ENCODE measurements around the gene GFAP.

Gene GFAP

DNA sequence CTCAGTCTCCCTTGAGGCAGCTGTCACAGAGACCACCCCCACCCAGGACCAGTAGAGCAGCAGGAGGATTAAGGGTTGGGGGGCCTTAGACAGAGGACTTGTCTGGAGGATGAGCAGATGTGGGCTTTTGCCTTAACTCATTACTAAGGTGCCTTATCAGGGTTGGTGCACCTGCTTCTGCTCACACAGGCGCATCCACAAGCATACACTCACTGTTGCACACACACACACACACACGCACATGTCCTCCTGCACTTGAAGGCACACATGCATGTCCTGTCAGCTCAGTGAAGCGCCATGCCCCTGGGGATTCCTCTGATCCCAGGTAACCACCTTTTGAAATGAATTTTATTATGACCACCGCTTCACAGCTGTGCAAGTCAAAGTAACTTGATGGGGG lies 1.2 kb downstream of the GFAP start:
- DNase-seq (ENCODE audit: low read depth in 2 of 2) = no peak

DNA sequence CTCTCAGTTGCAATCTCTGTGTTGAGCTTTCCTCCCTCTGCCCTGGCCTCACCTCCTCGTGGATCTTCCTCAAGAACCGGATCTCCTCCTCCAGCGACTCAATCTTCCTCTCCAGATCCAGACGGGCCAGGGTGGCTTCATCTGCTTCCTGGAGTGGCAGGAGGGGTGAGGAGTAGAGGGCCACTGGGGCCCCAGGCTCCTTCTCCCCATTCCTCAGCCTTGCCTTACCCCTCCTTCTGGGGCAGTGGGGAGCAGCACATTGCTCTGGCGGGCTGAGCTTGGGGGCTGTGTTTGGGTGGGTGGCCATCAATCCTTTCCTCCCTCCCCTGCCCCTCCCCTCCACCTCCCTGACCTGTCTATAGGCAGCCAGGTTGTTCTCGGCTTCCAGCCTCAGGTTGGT lies 1.6 kb downstream of the GFAP start:
- DNase-seq (ENCODE audit: low read depth in 2 of 2) = no peak

DNA sequence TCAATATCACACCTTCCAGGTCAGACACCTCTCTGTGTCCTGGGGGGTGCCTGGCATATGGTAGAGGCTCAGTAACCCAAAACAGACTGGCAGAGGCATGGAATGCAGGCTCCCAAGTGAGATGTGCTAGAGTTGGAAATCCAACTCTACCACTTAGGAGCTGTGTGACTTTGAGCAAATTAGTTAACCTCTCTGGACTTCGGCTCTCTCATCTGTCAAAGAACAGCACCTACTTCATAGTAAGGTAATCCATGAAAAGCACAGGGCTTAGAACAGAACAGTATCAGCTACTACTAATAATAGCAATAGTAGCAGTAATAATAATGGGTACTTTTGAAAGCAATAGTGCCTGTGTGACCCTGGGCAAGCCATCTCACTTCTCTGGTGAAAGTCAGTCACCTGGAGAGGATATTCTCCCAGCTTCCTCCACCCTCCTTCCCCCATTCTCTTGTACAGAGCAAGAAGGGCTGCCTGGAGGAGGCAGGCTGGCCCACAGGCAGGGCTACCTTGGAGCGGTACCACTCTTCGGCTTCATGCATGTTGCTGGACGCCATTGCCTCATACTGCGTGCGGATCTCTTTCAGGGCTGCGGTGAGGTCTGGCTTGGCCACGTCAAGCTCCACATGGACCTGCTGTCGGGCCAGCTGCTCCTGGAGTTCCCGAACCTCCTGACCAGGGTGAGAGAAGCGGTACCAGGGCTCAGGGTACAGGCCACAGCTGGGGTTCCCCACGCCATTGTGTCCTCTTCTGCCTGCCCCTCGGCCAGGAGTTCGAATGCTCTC lies 2.3 kb downstream of the GFAP start:
- no peak for DNase-seq (ENCODE audit: low read depth in 2 of 2)

DNA sequence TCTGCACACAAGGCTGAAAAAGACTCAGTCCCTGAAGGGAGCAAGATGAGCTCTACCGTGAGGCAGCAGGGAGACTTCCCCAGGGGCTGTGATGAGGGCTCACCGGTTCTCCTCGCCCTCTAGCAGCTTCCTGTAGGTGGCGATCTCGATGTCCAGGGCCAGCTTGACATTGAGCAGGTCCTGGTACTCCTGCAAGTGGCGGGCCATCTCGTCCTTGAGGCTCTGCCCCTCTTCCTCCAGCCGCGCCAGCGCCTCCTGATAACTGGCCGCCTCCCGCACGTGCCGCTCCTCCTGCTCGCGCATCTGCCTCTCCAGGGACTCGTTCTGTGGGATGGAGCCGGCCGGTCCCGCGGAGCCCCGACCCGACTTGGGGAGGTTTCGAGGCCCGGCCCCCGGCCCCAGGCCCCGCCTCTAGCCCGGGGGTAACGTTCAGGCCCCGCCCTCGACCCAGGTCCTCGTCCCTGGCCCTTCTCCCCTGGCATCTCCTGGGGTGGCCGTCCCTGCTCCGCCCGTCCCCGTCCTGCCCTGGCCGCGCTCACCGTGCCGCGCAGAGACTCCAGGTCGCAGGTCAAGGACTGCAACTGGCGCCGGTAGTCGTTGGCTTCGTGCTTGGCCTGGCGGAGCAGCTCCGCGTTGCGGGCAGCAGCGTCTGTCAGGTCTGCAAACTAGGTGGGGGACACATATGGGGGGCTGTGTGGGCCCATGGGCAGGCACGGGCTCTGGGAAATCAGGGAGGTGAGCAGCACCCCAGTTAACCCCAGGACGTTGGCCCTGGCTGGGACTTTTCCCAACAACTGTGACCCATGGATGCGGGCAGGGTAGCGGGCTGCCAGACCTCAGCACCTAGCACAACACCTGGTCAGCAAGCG lies 3.9 kb downstream of the GFAP start:
- peak in 1 of 2 donors; percentile 23 for DNase-seq (ENCODE audit: low read depth in 2 of 2)

DNA sequence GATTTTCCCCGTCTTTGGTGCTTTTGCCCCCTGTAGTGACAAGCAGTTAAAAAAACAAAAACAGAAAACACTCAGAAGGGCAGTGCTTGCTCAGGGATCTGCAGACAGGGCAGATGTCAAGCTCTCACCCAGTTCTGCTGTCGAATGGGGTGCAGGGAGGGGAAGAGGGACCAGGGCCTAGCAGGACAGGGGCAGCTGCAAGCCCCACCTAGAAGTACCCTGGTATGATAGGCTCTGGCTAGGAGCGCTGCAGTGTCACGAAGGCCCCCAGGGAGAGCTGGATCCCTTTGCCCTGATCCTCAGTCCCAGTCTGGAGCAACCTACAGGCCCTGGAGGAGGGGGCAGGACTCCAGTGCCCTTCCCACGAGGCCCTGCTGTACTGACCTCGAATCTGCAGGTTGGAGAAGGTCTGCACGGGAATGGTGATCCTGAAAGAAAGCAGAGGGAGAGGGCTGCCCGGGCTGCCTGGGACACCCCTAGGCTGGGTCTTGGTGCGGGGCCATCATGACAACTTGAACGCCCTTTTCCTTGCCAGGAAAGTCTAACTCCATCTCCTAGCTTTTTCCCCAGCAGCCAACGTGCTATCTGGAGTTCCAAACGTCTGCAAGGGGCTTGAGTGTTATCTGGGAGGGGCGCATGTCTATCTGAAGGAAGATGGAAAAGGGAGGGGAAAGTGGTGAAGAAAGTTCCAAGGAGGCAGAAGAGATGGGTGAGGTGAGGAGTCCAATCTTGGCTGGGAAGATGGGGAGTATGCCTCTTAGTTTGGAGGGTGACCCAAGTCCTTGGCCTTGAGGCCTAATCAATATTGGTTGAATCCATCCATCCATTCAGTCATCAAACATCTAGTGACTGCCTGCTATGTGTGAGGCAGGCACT lies 4.8 kb downstream of the GFAP start:
- DNase-seq (ENCODE audit: low read depth in 2 of 2) = no peak

DNA sequence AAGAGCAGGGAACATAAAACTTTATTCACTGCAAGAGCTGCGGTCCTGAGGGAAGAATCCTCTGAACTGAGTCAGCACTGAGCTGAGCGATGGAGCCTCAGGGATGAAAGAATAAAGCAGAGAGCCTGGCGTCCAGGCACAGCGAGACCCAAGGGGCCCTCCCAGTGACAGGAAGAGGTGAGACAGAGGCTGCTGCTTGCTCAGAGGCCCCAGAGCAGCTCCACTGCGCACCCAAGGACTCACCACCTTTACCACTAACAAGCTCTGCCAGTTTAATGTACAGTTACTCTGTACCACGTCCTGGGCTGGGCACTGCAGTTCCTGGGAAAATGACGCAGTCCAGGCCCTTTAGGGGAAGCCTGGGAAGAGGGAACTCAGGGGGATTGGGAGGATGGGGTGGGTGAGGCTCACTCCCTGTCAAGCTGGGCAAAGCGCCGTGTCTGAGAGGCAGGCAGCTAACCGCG lies 5.6 kb downstream of the GFAP start:
- no peak for DNase-seq (ENCODE audit: low read depth in 2 of 2)

DNA sequence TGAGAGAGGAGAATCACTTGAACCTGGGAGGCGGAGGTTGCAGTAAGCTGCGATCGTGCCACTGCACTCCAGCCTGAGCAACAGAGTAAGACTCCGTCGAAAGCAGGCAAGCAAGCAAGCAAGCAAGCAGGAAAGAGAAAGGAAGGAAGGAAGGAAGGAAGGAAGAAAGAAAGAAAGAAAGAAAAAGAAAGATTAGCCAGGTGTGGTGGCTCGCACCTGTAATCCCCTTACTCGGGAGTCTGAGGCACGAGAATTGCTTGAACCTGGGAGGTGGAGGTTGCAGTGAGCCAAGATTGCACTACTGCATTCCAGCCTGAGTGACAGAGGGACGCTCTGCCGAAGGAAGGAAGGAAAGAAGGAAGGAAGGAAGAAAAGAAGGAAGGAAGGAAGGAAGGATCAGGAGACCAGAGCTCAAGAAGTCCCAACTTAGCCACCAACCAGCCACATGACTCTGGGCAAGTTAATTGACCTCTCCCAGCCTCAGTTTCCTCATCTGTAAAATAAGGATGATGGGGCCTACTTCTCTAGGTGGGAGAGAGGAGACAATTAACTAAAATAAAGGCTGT lies 6.5 kb downstream of the GFAP start:
- no peak for DNase-seq (ENCODE audit: low read depth in 2 of 2)

DNA sequence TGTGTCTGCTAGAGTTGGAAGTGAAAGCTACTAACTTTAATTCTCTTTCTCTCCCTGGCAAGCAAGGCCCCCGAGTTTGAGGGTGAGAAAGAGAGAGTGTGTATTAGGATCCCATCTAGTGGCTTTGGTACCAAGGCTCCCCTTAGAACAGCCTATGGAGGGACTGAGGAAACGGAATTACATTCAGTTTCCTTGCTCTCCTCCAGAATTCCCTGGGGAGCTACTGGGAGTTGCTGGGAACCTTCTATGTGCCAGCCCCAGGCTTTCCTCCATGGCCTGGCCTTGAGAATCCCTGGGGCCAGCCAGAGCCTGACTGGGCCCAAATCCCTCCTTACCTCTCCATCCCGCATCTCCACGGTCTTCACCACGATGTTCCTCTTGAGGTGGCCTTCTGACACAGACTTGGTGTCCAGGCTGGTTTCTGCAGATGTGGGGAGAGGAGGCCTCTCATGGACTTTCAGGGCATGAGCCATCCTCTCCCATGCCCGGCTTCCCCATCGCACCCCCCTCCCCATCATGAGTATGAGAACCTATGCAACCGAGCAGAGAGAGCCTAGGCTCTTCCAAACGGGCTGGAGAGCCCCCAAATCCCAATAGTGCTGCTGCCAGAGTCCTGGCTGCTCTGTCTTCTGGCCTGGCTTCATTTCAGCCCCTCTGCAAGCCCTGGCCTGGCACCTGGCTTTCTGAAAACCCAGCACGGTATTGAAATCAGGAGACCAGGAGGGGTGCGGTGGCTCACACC lies 7.4 kb downstream of the GFAP start:
- no peak for DNase-seq (ENCODE audit: low read depth in 2 of 2)

DNA sequence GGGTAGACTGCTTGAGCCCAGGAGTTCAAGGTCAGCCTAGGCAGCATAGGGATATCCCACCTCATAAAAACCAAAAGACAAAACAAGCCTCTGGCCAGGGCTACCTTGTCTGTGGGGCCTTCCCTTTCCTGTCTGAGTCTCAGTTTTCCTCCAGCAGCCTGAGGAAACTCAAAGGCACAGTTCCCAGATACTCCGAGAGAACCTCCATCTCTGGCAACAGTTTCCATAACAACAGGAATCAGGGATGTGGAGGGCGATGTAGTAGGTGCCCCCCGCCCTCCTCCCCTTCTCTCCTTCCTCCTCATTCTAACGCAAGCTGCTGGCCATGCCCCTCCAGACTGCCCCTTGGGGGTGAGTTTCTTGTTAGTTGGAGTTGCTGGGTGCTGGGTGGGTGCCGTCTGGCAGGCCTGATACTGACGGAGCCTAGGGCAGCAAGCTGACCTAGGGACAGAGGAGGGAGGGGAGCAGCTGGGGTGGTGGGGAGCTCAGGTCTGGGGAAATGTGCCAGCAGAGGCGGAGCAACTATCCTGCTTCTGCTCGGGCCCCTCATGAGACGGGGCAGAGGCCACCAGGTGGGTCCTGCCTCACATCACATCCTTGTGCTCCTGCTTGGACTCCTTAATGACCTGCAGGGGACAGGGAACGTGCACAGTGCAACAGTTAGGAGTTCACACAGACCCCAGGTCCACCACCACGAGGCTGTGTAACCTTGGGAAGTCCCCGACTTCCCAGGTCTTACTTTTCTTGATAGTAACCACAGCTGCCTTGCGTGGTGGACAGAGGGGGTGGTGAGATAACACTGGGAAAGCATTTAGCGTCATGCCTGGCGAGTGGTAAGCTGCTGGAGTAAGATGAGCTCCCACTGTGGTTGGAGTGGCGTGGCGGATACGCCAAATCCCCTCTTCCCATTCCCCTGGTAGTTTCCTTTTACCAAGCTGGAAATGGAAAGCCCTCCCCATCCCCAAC lies 8.3 kb downstream of the GFAP start:
- DNase-seq (ENCODE audit: low read depth in 2 of 2) = no peak

DNA sequence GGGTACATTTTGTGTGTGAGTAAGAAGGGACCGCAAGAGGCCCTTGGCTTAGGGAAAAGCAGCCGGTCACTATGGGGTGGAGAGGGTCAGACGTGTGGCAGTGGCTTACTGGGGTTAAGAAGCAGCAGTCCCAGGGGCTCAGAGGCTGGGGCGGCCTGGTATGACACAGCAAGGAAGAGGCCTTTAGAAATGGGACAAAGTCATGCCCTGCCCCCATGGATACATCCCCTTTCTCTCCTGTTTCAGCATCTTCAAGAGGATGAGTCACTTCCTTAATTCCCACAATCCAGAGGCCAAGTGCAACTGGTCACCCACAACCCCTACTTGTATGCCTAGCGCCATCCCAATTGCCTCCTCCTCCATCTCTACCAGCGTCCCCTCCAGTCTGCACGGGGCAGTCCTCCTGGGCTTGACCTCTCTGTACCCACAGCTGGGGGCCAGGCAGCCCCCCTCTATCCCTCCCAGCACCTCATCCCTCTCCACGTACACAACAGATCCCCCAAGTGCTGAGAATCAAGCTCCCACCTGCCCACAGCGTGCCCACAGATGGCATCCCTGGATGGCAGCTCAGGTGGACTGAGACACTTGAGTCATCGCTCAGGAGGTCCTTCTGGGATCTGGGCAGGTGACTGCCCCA lies 9.2 kb downstream of the GFAP start:
- no peak for DNase-seq (ENCODE audit: low read depth in 2 of 2)

DNA sequence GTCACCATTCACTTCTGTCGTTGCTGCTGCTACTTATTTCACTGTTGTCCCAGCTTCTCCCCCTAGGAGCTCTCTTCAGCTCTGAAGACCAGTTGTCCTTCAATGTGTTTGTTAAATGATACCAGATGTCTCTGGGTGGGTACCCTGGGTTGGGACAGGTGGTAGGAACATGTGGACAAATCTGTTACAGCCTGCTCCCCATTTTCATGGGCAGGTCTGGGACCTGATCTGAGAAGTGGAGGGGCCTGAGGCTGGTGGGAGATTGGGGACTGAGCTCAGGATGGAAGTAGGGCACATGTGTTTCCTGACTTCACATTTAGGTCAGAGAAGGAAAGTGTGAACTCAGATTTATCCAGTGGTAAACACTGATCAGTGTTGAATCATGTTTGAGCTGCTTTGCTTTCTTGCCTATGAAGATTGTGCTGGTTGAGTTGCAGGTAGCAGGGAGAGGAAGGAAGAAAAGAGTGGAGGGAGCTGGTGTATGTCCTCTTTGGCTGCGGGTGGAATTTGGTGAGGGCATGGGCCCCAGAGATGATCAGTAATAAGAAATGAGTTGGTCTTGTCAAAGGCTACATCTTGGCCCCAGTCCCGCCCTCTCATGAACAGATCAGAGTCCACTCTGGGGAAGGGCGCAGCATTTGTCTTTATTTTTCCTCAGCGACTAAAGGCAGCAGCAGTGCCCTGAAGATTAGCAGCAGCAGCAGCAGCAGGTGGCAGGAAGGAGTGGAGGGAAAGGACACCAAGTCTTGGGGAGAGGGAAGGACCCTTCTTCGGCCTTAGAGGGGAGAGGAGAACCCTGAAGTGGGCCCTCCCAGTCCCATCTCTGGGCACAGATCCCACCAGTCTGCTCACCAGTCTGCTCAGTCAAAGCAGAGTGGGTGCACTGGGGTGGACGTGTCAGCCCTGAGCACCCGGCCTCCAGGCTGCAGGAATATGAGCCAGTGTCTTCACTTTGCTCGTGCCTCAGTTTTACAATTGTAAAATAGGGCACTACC lies 10.0 kb downstream of the GFAP start:
- DNase-seq (ENCODE audit: low read depth in 2 of 2) = no peak

DNA sequence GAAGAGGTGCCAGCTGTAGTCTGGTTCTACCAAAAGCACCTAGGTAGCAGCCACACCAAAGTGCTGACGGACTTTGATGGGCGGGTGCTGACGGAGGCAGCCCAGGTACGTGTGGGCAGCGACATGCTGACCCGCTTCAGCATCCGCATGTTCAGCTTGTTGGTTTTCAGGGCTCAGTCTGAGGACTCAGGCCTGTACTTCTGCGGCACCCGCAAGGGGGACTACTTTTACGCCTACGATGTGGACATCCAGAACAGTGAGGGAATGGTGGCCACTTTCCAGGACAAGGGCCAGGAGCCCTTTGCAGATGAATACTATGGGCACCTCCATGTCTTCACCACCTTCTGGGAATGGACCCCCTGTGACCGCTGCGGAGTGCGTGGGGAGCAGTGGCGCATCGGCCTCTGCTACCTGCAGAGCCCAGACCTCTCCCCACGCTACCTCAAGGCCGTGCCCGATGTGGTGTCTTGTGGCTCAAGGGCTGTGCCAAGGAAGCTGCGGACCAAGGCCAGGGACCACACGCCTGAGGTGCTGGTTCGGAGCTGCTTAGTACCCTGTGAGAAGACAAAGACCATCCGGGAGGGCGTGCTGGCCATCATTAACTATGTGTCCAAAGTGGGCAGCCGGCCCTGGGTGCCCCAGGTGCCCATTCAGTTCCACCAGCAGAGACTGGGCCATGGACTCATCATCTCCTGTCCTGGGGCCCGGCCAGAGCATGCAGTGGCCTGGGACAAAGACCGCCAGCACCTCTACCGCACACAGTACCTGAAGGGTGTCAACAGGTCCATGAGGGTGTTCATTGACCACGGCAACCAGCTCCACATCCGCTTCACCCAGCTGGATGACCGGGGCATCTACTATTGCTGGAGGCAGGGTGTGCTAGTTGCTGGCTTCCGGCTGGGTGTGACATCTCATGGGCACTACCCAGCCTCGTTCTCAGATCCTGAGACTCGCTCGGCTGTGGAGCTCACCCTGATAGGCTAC lies 11.0 kb downstream of the GFAP start:
- DNase-seq (ENCODE audit: low read depth in 2 of 2) = no peak

DNA sequence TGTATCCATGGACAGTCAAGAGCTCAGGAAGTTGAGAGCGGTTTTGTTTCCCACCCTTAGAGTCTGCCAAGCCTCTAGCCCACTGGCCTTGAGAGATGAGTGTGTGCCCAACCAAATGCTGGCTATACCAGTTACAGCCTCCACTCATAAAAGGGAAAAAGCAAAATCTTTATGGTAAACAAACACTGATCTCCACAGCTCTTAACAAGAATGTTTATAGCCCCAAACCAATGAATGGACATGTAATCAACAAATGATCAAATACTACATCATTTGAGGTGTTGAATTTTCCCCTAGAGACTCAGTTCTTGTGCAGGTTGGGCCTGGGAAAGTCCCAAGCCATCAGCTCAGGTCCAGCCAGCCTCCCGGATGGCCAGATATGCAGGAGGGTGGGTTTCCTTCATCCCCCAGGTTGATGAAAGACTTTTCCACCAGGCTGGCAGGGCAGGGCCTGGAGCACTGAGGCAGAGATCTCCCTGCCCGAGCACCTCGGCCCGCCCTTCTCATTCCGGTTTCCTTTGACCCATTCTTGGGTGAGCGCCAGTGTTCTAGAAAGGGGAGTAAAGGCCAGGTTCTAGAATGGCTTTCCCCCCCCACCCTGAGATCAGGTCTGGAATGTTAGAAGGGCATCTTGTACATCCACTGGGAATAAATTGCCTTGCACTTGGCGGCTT lies 12.2 kb downstream of the GFAP start:
- no peak for DNase-seq (ENCODE audit: low read depth in 2 of 2)

DNA sequence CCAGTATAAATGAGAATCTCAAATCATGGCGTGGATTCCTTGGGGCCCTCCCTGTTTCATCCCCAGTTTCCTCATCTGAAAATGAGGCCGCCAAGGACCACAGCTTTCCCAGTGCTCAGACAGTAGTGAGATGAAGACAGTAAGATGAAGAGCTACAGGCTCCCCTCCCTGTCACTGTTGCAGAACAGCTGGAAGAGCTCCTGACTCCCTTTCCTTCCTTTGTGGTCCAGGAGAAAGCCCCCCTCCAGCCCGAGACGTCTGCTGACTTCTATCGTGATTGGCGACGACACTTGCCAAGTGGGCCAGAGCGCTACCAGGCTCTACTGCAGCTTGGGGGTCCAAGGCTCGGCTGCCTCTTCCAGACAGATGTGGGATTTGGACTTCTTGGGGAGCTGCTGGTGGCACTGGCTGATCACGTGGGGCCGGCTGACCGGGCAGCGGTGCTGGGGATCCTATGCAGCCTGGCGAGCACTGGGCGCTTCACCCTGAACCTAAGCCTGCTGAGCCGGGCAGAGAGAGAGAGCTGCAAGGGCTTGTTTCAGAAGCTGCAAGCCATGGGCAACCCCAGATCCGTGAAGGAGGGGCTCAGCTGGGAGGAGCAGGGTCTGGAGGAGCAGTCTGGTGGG lies 13.1 kb downstream of the GFAP start:
- DNase-seq (ENCODE audit: low read depth in 2 of 2) = no peak

DNA sequence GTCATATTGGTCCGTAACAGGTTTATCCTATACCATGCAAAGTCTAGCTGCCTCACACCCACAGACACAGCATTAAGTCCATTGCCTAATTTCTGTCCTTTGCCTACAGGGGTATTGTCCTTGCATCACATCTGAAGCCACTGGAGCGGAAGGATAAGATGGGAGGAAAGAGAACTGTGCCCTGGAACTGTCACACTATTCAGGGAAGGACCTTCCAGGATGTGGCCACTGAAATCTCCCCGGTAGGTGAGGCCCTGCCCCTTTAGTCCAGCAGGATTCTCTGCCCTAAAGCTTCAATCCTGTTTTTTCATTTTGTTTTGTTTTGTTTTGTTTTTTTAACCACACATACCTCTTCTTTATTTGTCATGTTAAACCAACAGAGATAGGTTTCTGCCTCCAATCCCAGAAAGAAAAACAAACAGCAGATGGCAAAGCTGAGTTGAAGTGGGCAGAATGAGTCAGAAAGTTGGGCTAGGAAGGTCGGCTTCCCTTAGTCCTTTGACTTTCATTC lies 13.8 kb downstream of the GFAP start:
- no peak for DNase-seq (ENCODE audit: low read depth in 2 of 2)

DNA sequence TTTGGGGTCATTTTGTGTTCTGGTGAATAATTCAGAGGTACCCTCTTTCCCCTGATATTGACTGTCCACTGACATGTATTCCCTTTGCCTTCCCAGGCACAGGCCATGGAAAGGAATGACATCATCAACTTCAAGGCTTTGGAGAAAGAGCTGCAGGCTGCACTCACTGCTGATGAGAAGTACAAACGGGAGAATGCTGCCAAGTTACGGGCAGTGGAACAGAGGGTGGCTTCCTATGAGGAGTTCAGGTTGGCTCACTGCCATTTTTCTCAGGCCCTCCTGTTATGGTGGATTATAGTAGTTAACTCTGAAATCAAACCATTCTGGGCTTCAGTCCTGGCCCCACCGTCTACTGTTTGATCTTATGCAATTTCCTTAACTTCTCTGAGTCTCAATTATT lies 14.4 kb downstream of the GFAP start:
- no peak for DNase-seq (ENCODE audit: low read depth in 2 of 2)
